CD4-positive, alpha-beta T cell treated with Interleukin-12 subunit alpha and Interleukin-12 subunit beta, for 1 hour (primary cell): ENCODE results near the gene MPST.

ENCODE experiments used
- DNase-seq: peaks from one replicate; pipeline ENCODE4 v3.0.0-alpha.2; 2020

MPST gene

DNA sequence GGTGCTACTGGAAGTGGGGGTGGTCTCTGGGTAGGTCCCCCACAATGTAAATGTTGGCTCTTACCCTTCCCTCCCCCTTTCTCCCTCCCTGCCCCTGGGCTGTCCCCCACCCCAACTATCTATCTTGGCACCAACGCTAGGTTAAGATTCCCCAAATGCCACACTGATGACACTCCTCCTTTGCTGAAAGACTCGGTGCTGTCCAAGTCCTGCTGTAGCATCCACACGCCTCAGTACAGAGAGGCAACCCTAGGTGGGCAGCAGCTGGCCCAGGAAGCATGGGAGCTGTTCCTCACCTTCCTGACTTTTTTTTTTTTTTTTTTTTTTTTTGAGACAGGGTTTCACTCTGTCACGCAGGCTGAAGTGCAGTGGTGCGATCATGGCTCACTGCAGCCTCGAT, 28.6 kb downstream of the MPST start:
- DNase-seq: no peak

DNA sequence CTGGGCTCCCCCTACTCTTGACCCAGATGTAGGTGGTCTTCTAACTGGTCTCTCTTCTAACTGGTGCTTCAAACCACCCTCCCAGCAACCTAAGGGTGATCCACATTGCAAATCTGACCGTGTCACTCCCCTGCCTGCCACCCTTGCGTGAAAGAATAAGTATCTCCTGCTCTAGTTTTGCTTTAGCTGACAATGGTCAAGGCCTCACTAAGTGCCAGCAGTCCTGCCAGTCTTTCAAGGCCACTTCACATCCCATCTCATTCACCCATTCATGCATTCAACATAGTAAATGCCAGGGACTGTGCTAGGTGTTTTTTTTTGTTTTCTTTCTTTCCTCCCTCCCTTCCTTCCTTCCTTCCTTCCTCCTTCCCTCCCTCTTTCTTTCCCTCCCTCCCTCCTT, 29.7 kb downstream of the MPST start:
- DNase-seq: no peak

- no peak for DNase-seq
These were observed 31.4 kb downstream of the MPST start for GRCh38 chr22:37050913-37051312.

- DNase-seq: peak; percentile 79
These were observed 32.1 kb downstream of the MPST start, which contains the start of gene KCTD17 for GRCh38 chr22:37051391-37052385. Gene KCTD17, plus strand, starts transcription at chr22:37051742. Its CDS starts 19 bp downstream, at chr22:37051761.

- no peak for DNase-seq
These were observed 33.1 kb downstream of the MPST start for GRCh38 chr22:37052386-37053309.

- no peak for DNase-seq
These were observed 33.9 kb downstream of the MPST start for GRCh38 chr22:37053310-37054055.

DNA sequence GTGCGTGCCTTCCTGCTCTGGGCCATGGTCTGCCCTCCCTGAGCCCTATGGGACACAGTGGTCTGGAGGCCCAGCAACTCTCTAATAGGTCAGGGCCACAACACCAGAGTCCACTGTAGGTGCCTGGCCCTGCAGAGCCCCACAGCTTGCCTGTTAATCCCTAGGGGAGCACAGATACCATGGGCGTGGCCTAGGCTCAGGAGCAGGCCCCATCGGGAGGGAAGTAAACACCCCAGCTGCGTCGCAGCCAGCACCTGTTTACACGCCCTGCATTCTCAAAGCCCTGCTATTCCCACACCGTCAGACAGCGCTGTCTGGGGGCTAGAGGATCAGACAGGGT, 34.5 kb downstream of the MPST start:
- DNase-seq: no peak

GRCh38 chr22:37054600-37055365, 35.2 kb downstream of the MPST start:
- no peak for DNase-seq

DNA sequence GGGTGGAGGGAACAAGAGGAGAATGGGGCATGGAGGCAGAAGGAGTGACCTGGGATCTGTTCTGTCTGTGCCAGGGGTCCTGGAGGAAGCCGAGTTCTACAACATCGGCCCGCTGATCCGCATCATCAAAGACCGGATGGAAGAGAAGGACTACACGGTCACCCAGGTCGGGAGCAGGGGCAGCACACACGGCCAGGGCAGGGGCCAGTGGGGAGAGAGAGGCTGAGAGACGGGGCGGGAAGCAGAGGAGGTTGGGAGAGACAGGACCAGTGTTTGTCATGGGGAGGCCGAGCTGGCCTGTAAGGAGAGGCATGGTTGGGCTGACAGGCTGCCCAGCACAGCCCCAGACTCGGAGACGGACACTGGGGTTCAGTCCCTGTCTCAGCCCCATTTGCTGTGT, 36.7 kb downstream of the MPST start:
- DNase-seq: no peak

GRCh38 chr22:37057226-37057625, 37.7 kb downstream of the MPST start:
- DNase-seq: no peak

DNA sequence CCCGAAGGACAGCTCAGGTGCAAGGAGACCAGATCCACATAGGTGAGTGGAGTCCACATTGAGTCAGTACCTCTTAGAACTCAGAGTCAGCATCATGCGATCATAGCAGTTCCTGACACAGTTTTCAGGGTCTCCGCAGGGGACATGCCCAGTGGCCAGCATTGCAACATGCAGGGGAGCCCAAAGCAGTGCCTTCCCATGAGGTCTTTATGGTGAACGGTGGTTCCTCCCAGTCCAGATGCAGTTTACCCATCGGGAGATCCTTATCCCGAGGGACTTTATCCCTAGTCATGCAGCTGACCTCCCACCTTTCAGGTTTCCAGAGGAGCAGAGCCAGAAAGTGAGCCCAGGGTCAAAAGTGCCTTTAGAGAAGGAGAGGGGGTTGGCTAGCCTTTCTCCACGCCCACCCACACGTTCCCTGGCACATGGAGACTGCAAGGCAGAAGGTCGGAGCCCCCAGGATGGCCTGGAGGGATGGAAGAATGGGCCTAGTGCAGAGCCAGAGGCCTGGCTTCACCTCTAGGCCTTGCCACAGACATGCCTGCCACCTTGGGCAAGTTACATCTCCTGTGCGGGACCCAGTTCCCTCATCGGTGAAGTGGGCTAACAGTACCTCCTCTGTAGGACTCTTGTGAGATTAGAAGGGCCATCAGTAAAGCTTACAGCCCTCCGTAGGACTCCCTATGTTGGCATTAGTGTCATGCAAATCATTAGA, 38.4 kb downstream of the MPST start:
- DNase-seq: no peak

- DNase-seq: no peak
These were observed 39.6 kb downstream of the MPST start for GRCh38 chr22:37058917-37059701.

- DNase-seq: peak; percentile 9
These were observed 40.4 kb downstream of the MPST start for GRCh38 chr22:37059876-37060449.

- DNase-seq: no peak
These were observed 41.5 kb downstream of the MPST start for GRCh38 chr22:37060801-37061610.

DNA sequence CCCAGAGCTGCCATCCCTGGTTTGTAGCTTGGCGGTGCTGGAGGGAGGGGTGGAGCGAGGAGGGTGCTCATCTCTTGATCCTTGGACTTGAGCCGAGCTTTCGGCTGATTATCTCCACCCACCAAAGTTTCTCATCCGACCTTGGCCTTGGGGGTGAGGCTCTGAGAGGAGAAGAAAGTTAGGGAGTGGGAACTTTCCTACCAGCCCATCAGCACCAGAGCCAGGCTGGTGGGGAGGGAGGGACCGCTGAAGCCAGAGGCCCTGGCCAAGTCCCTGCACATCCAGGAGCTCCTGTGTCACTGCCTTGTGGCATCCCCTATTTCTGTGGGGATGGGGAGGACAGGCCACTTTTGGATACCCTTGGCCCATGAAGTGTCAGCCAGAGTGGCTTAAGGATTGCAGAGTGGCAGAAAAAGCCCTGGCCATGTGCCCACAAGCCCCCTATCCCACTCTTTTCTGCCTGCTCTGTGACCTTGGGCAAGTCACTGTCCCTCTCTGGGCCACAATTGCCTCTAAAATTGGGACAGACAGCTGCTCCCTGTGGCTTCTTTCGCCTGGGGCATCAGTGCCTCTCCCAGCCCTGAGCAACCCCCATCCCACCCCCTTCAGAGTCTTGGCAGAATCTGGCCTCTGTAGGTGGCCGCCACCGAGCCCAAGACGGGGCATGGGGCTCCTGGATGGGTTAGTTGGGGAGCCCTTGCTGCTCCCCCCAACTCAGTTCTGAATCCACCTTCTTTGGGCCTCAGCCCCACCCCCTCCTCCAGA, 42.3 kb downstream of the MPST start:
- DNase-seq: no peak

- DNase-seq: no peak
These were observed 42.8 kb downstream of the MPST start for GRCh38 chr22:37062376-37062675.

DNA sequence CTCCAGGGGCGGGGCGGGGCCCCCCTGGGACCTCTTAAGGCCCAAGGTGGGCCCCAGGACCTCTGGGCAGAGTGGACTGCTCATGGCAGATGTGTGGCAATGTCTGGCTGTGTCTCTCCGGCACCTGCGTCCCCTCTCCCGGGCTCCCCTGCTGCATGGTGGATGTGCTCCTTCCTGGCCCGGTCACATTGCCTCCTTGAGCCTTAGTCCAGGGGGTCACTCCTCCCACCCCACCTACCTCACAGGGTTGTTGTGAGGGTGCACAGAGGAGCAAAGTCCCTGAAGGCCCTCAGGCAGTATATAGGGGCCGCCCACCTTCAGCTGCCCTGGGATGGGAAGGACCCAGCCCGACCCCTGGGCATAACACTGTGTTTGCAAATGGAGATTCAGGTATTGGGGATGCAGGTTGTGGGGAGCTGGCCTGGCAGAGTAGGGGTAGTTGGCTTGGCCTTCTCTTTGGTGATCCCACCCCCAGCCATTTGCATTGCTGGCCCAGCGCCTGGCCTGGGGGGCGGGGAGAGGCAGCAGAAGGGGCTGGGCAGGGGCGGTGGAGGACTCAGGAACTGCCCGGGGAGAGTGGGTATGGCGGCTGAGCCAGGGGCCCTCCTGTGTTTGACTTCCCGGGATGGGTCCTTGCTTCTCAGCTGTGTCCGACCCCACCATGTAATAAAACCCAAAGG, 43.3 kb downstream of the MPST start:
- no peak for DNase-seq
